ENCODE measurements around the gene BCL2L2.

Gene BCL2L2

GRCh38 chr14:23358553-23359166, 52.0 kb downstream of the BCL2L2 start:
- no peak for DNase-seq

GRCh38 chr14:23359167-23359626, 52.6 kb downstream of the BCL2L2 start:
- no peak for DNase-seq

- no peak for DNase-seq
Observed at GRCh38 chr14:23359722-23360447, 53.3 kb downstream of the BCL2L2 start.

GRCh38 chr14:23360496-23360895, 53.9 kb downstream of the BCL2L2 start:
- DNase-seq, result no peak

- DNase-seq, result no peak
Observed at GRCh38 chr14:23361320-23361719, 54.7 kb downstream of the BCL2L2 start.

Data from NCI-H524 treated with DMSO at 0.1 percent for 48 hours (cell line).